Tibial nerve (tissue), 4 donors: ENCODE results near the gene ACAT1. TPM values are rescaled to one million over a fixed set of nuclear protein-coding genes. Genes with fewer than 3 reads are reported as not detected.
"Not testable (repeated sequence)": the region's sequence is repeated elsewhere in the genome, so short reads cannot be mapped to it uniquely, and the experiment has no call there.

Experiments used
- DNase-seq, 2 donors: peaks; one replicate each; pipeline ENCODE4 v3.0.0-alpha.2; 2019; ENCODE audit warnings: low spot score in 2 of 2
- H3K27ac ChIP-seq, 4 donors: fragments of 200-600 bp; sonication (generic) in 3 of 4; one replicate each; pipeline ENCODE4 v1.5.1; 2017 to 2019; ENCODE audit warnings: mild to moderate bottlenecking in 1 of 4
- H3K27me3 ChIP-seq, 2 donors: fragments of 200-600 bp; sonication (generic) in 1 of 2; one replicate each; pipeline versions ENCODE4 v1.5.1 to v1.6.0; 2017 to 2019
- H3K36me3 ChIP-seq, 3 donors: fragments of 200-600 bp; sonication (generic); one replicate each; pipeline ENCODE4 v1.5.1; 2018 to 2019
- H3K4me1 ChIP-seq, 4 donors: fragments of 200-600 bp; sonication (generic) in 3 of 4; one replicate each; pipeline ENCODE4 v1.5.1; 2017 to 2019
- H3K4me3 ChIP-seq, 4 donors: fragments of 200-600 bp; sonication (generic) in 3 of 4; one replicate each; pipeline ENCODE4 v1.5.1; 2017 to 2019; ENCODE audit warnings: mild to moderate bottlenecking in 1 of 4, moderate library complexity in 1 of 4
- H3K9me3 ChIP-seq, 4 donors: fragments of 200-600 bp; sonication (generic) in 3 of 4; one replicate each; pipeline ENCODE4 v1.5.1; 2017 to 2019
- EP300 ChIP-seq, 2 donors: sonication (generic); formaldehyde crosslinking; IDR thresholded peaks; one replicate each; pipeline ENCODE4 v1.6.1; 2017; ENCODE audit warnings: antibody characterized with exemption in 2 of 2, mild to moderate bottlenecking in 1 of 2
- POLR2A ChIP-seq, 2 donors: fragments of 450-650 bp; IDR thresholded peaks; one replicate each; pipeline ENCODE4 v1.6.1; 2017; ENCODE audit warnings: antibody characterized with exemption in 2 of 2, mild to moderate bottlenecking in 2 of 2, moderate library complexity in 2 of 2
- WGBS, 2 donors: methylation state at CpG; one replicate each; pipeline ENCODE4 v1.1.5; 2018; 5-methylcytosine and 5-hydroxymethylcytosine counted together
- total RNA-seq, 4 donors: library from RNA; depleted of rRNA; stranded (reverse); fragments of >200 nt; gene quantifications; one replicate each; pipeline ENCODE4 v1.1.0, GENCODE V29; 2016
- TF ChIP-seq, protein P1 (sequence below), 5 experiments: fragments of 200-600 bp in 3 of 5; fragments of 450-650 bp in 2 of 5; sonication (generic) in 3 of 5; IDR thresholded peaks; one replicate each; pipeline ENCODE4 v1.5.1; 2016 to 2019; ENCODE audit warnings: antibody characterized with exemption in 5 of 5, mild to moderate bottlenecking in 3 of 5, moderate library complexity in 2 of 5

The ACAT1 gene
- total RNA-seq, 4 donors from 2014 or later, result 66.3 to 148 (median 121) TPM

DNA sequence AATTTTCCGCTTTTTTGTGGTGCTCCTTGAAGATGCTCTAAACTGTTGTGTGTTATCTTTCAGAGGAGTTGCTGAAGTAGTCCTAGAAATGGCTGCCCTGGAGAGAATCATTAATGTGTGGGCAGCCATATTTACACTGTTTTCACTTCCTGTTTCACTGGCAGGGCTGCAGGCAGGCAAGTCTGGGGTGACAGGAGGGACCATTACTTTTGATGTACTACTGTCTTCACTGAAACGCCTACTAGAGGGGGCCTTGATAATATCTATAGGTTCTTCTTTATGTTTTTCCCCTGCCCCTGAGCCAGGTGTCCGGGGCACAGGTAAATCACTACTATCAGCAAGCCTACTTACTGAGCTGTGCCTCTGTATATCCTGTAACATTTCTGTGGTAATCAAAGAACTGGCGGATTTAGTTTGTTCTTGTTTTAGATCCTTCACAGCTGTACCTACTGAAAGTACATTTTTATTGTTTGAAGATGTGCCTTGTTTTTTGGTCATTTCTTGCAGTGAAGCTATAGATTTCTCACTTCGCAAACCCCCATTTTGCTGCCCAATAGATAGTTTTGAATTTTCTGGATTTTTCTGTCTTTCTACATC lies 39.7 kb downstream of the ACAT1 start:
- H3K27me3 ChIP-seq, result no peaks in the 10 kb centered on the region
- no peaks in the 10 kb centered on the region for H3K4me1 ChIP-seq
- no peak overlapping the region for H3K4me3 ChIP-seq
- no peak for DNase-seq
- WGBS, 2 donors, result 91 to 96% methylated on average over 5 of the region's 5 CpGs
- H3K27ac ChIP-seq, result peak overlapping the region in 2 of 4 donors; percentile 2 to 3
- peaks cover 0 to 76% (median 17%) of the 10 kb centered on the region in 3 donors for H3K36me3 ChIP-seq
- no peaks in the 10 kb centered on the region for H3K9me3 ChIP-seq
- TF ChIP-seq, protein P1, sequence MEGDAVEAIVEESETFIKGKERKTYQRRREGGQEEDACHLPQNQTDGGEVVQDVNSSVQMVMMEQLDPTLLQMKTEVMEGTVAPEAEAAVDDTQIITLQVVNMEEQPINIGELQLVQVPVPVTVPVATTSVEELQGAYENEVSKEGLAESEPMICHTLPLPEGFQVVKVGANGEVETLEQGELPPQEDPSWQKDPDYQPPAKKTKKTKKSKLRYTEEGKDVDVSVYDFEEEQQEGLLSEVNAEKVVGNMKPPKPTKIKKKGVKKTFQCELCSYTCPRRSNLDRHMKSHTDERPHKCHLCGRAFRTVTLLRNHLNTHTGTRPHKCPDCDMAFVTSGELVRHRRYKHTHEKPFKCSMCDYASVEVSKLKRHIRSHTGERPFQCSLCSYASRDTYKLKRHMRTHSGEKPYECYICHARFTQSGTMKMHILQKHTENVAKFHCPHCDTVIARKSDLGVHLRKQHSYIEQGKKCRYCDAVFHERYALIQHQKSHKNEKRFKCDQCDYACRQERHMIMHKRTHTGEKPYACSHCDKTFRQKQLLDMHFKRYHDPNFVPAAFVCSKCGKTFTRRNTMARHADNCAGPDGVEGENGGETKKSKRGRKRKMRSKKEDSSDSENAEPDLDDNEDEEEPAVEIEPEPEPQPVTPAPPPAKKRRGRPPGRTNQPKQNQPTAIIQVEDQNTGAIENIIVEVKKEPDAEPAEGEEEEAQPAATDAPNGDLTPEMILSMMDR (IDR thresholded peaks at IDR 0.05), result no peak
- TF ChIP-seq EP300 (IDR thresholded peaks at IDR 0.05), result no peak
- TF ChIP-seq POLR2A (IDR thresholded peaks at IDR 0.05), result no peak

DNA sequence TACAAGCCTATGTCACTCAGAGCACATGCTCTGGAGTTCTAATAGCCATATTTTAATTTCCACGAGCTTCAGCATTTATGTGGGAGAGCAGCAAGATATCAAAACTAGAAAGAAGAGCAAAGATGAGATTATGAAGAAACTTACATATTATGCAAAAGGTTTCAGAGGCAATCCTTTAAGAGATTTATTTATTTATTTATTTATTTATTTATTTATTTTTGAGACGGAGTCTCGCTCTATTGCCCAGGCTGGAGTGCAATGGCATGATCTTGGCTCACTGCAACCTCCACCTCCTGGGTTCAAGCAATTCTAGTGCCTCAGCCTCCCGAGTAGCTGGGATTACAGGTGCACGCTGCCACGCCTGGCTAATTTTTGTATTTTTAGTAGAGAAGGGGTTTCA lies 41.5 kb downstream of the ACAT1 start:
- Histone ChIP-seq H3K36me3 (peaks cover 0 to 82% (median 17%) of the 10 kb centered on the region in 3 donors), H3K27ac (peak overlapping the region in 1 of 4 donors; percentile 57)
- not testable (repeated sequence) for H3K9me3 ChIP-seq, H3K4me1 ChIP-seq, DNase-seq, H3K4me3 ChIP-seq, H3K27me3 ChIP-seq
- WGBS, 2 donors, result 90 to 91% methylated on average over 6 of the region's 6 CpGs

DNA sequence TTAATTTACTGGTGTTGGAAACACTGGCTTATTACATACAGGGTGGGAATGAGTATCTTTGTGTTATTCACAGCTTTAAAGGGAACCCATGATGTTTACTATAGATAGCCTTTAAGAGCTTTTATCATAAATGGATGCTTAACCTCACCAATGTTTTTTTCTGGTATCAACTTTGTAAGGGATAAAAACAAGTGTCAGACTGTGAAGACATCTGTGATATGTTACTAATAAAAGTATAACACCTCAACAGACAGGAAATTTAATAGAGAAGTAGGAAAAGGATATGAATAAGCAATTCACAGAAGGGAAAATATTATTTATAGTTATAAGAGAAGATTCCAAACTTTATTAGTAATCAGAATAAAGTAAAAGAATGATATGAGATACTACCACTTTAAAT lies 46.3 kb downstream of the ACAT1 start:
- H3K36me3 ChIP-seq, result peaks cover 0 to 75% (median 7%) of the 10 kb centered on the region in 3 donors
- H3K27ac ChIP-seq, result no peak overlapping the region
- no peaks in the 10 kb centered on the region for H3K9me3 ChIP-seq
- DNase-seq, result no peak
- no peak for TF ChIP-seq EP300 (IDR thresholded peaks at IDR 0.05)
- TF ChIP-seq, protein P1 (IDR thresholded peaks at IDR 0.05), result no peak
- TF ChIP-seq POLR2A (IDR thresholded peaks at IDR 0.05), result no peak
- H3K4me3 ChIP-seq, result no peak overlapping the region
- peaks cover 0 to 3% (median 0%) of the 10 kb centered on the region in 4 donors for H3K4me1 ChIP-seq
- no peaks in the 10 kb centered on the region for H3K27me3 ChIP-seq

DNA sequence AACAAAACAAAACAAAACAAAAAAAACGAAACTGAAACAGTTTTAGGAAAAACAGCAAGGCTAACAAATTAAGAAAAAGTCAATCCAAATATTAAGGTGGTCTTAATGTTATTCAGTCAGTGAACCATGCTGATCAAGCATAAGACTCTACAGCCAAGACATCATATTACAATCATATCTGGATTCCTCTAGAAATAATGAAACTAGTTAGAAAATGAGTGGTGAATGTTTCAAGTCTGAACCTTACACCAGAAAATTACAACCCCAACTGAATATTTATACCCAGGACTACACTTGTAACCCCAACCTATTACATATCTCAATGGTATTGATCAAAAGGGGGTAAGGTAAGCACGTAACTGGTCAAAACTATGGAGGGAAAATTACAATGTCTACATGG lies 48.8 kb downstream of the ACAT1 start:
- WGBS, 2 donors, result 56 to 66% methylated on average over 2 of the region's 2 CpGs
- no peak overlapping the region for H3K4me3 ChIP-seq
- H3K27ac ChIP-seq, result peak overlapping the region in 1 of 4 donors; percentile 36
- peaks cover 0 to 67% (median 7%) of the 10 kb centered on the region in 3 donors for H3K36me3 ChIP-seq
- H3K9me3 ChIP-seq, result no peaks in the 10 kb centered on the region
- TF ChIP-seq POLR2A (IDR thresholded peaks at IDR 0.05), result no peak
- TF ChIP-seq EP300 (IDR thresholded peaks at IDR 0.05), result no peak
- TF ChIP-seq, protein P1 (IDR thresholded peaks at IDR 0.05), result no peak
- no peak for DNase-seq
- H3K4me1 ChIP-seq, result peaks cover 0 to 3% (median 0%) of the 10 kb centered on the region in 4 donors
- no peaks in the 10 kb centered on the region for H3K27me3 ChIP-seq

DNA sequence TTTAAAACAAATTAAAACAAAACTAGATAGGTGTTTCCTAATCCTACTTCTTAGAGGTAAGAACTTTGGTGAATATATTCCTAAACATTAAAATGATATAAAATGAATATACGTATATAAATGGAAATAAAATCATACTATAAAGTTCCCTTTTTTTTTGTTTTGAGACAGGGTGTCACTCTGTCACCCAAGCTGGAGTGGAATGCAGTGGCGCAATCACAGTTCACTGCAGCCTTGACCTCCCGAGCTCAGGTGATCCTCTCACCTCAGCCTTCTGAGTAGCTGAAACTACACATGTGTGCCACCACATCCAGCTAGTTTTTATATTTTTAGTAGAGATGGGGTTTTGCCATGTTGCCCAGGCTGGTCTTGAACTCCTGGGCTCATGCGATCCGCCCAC lies 56.2 kb downstream of the ACAT1 start:
- WGBS, 2 donors, result 85 to 89% methylated on average over 5 of the region's 5 CpGs
- H3K27ac ChIP-seq, result no peak overlapping the region
- no peak for DNase-seq
- no peak overlapping the region for H3K4me3 ChIP-seq
- no peaks in the 10 kb centered on the region for H3K27me3 ChIP-seq
- H3K36me3 ChIP-seq, result peaks cover 0 to 85% (median 4%) of the 10 kb centered on the region in 3 donors
- H3K9me3 ChIP-seq, result no peaks in the 10 kb centered on the region
- H3K4me1 ChIP-seq, result no peaks in the 10 kb centered on the region
- no peak for TF ChIP-seq POLR2A (IDR thresholded peaks at IDR 0.05)
- TF ChIP-seq EP300 (IDR thresholded peaks at IDR 0.05), result no peak
- TF ChIP-seq, protein P1 (IDR thresholded peaks at IDR 0.05), result no peak
